B cell (primary cell): ENCODE measurements around the gene ARHGDIA. TPM values are rescaled to one million over a fixed set of nuclear protein-coding genes. Genes with fewer than 3 reads are reported as not detected.
A peak's percentile ranks its signal among the peaks of the same experiment; 100 is the strongest.

Experiments
- ATAC-seq: fragments of 200-7000 bp; cut with Tn5 transposase; one replicate; pipeline ENCODE4 v1.10.0; 2021; ENCODE audit warnings: low read depth, mild to moderate bottlenecking, moderate number of reproducible peaks, moderate library complexity
- CTCF ChIA-PET: fragments of 350-600 bp; sonication (Branson Sonifier 250); formaldehyde crosslinking; loops from one replicate; lab custom pipeline; 2021; ENCODE audit warnings: antibody characterized with exemption, inconsistent platforms; lab: Charles Lee
- POLR2A ChIA-PET: fragments of 350-600 bp; sonication (Branson Sonifier 250); formaldehyde crosslinking; loops from one replicate; lab custom pipeline; 2021; ENCODE audit warnings: antibody characterized with exemption; lab: Charles Lee
- DNase-seq: peaks from one replicate; pipeline ENCODE4 v3.0.0; 2013
- H2AFZ ChIP-seq: 2 replicates; pipeline ENCODE4 v1.6.1; 2012; ENCODE audit warnings: mild to moderate bottlenecking, low read depth, low read length; ENCODE audit not compliant: insufficient read depth, poor library complexity, severe bottlenecking
- H3K27ac ChIP-seq, 2 donors: 1 replicate in 1 of 2; 2 replicates in 1 of 2; pipeline ENCODE4 v1.5.1; 2012 to 2013; ENCODE audit warnings: low read length in 2 of 2, mild to moderate bottlenecking in 2 of 2, moderate library complexity in 1 of 2
- H3K27me3 ChIP-seq, 4 experiments: fragments of 200-600 bp in 1 of 4; sonication (generic) in 1 of 4; replicated peaks in 1 of 4; 1 replicate in 2 of 4; 2 replicates in 2 of 4; pipeline versions ENCODE4 v1.6.1 to v1.7.0; 2013 to 2016; ENCODE audit warnings: low read length in 3 of 4, mild to moderate bottlenecking in 2 of 4, mixed read lengths in 1 of 4, moderate library complexity in 1 of 4; ENCODE audit not compliant: insufficient read depth in 4 of 4, control insufficient read depth in 3 of 4; ENCODE audit errors: control extremely low read depth in 1 of 4
- H3K36me3 ChIP-seq, 2 experiments: replicated peaks in 1 of 2; 1 replicate in 1 of 2; 2 replicates in 1 of 2; pipeline versions ENCODE4 v1.6.1 to v1.7.1; 2013; ENCODE audit warnings: low read length in 1 of 2; ENCODE audit not compliant: insufficient read depth in 2 of 2, control insufficient read depth in 1 of 2; ENCODE audit errors: control extremely low read depth in 1 of 2, extremely low read depth in 1 of 2
- H3K4me1 ChIP-seq, 2 donors: fragments of 200-600 bp in 1 of 2; sonication (generic) in 1 of 2; 1 replicate in 1 of 2; 2 replicates in 1 of 2; pipeline versions ENCODE4 v1.5.1 to v1.6.1; 2013 to 2017; ENCODE audit warnings: low read length in 2 of 2; ENCODE audit not compliant: control insufficient read depth in 2 of 2, insufficient read depth in 2 of 2
- H3K4me2 ChIP-seq: replicated peaks from 2 replicates; pipeline ENCODE3; 2012; ENCODE audit warnings: mild to moderate bottlenecking, low read depth, low read length; ENCODE audit not compliant: poor library complexity, severe bottlenecking
- H3K4me3 ChIP-seq, 5 experiments: fragments of 200-600 bp in 1 of 5; sonication (generic) in 1 of 5; 1 replicate in 3 of 5; 2 replicates in 2 of 5; pipeline versions ENCODE4 v1.5.1 to v1.7.0; 2011 to 2016; ENCODE audit warnings: low read length in 4 of 5, mild to moderate bottlenecking in 4 of 5, low read depth in 2 of 5, control low read depth in 1 of 5, moderate library complexity in 1 of 5; ENCODE audit not compliant: insufficient read depth in 1 of 5; ENCODE audit errors: control extremely low read depth in 1 of 5, extremely low read depth in 1 of 5
- H3K79me2 ChIP-seq: fragments of 200-600 bp; sonication (generic); one replicate; pipeline ENCODE4 v1.6.0; 2016; ENCODE audit warnings: low read length; ENCODE audit not compliant: control insufficient read depth, insufficient read depth
- H3K9ac ChIP-seq: fragments of 200-600 bp; sonication (generic); 2 replicates; pipeline ENCODE4 v1.6.1; 2017; ENCODE audit warnings: mild to moderate bottlenecking, low read length, moderate library complexity
- H3K9me3 ChIP-seq, 3 donors: one replicate each; pipeline versions ENCODE4 v1.6.1 to v1.7.1; 2013; ENCODE audit warnings: low read length in 2 of 3; ENCODE audit not compliant: control insufficient read depth in 2 of 3, insufficient read depth in 1 of 3; ENCODE audit errors: control extremely low read depth in 1 of 3
- H4K20me1 ChIP-seq: 2 replicates; pipeline ENCODE4 v1.6.0; 2012; ENCODE audit warnings: mild to moderate bottlenecking, low read length; ENCODE audit not compliant: insufficient read depth, control insufficient read depth, poor library complexity, severe bottlenecking
- H3K27ac Mint-ChIP-seq: one replicate; pipeline ENCODE4 v1.8.0; 2021; ENCODE audit warnings: mixed read lengths
- H3K27me3 Mint-ChIP-seq: one replicate; pipeline ENCODE4 v1.8.0; 2021; ENCODE audit warnings: mixed read lengths
- H3K4me1 Mint-ChIP-seq: one replicate; pipeline ENCODE4 v1.8.0; 2021; ENCODE audit warnings: mixed read lengths
- H3K4me3 Mint-ChIP-seq: one replicate; pipeline ENCODE4 v1.8.0; 2021; ENCODE audit warnings: mixed read lengths
- H3K9me3 Mint-ChIP-seq: one replicate; pipeline ENCODE4 v1.8.0; 2022; ENCODE audit warnings: mixed read lengths; ENCODE audit not compliant: insufficient read depth
- EZH2 ChIP-seq: IDR thresholded peaks from 2 replicates; pipeline ENCODE4 v1.6.1; 2012; ENCODE audit warnings: borderline replicate concordance, low read depth, mild to moderate bottlenecking, moderate library complexity, low read length; ENCODE audit not compliant: insufficient read depth, poor library complexity, severe bottlenecking
- WGBS: methylation state at CpG from one replicate; pipeline ENCODE4 v1.1.5; 2013; ENCODE audit warnings: missing lambda C conversion rate; ENCODE audit not compliant: insufficient coverage; 5-methylcytosine and 5-hydroxymethylcytosine counted together
- intact Hi-C: fragments of 100-400 bp; cut with micrococcal nuclease; formaldehyde crosslinking; loops from one replicate; pipeline ENCODE4 v1.10.0; 2022
- polyA plus RNA-seq: library from polyadenylated mRNA; depleted of rRNA; stranded (reverse); fragments of >200 nt; gene quantifications from 2 replicates; pipeline ENCODE4 v1.2.3, GENCODE V29; 2012
- total RNA-seq, 2 donors: library from RNA; stranded (reverse); fragments of 120-200 nt in 1 of 2; gene quantifications; 1 replicate in 1 of 2; 2 replicates in 1 of 2; pipeline versions ENCODE4 v1.2.3 to v1.2.4, GENCODE V29; 2013 to 2022
- TF ChIP-seq, protein P1 (sequence below): fragments of 200-600 bp; IDR thresholded peaks from one replicate; pipeline ENCODE4 v1.8.0; 2022; ENCODE audit warnings: antibody characterized with exemption, mild to moderate bottlenecking

ARHGDIA gene
- total and polyA plus RNA-seq, 2 donors (not counting 1 experiment from before 2014, with no cell fraction given), result 262 to 510 TPM

DNA sequence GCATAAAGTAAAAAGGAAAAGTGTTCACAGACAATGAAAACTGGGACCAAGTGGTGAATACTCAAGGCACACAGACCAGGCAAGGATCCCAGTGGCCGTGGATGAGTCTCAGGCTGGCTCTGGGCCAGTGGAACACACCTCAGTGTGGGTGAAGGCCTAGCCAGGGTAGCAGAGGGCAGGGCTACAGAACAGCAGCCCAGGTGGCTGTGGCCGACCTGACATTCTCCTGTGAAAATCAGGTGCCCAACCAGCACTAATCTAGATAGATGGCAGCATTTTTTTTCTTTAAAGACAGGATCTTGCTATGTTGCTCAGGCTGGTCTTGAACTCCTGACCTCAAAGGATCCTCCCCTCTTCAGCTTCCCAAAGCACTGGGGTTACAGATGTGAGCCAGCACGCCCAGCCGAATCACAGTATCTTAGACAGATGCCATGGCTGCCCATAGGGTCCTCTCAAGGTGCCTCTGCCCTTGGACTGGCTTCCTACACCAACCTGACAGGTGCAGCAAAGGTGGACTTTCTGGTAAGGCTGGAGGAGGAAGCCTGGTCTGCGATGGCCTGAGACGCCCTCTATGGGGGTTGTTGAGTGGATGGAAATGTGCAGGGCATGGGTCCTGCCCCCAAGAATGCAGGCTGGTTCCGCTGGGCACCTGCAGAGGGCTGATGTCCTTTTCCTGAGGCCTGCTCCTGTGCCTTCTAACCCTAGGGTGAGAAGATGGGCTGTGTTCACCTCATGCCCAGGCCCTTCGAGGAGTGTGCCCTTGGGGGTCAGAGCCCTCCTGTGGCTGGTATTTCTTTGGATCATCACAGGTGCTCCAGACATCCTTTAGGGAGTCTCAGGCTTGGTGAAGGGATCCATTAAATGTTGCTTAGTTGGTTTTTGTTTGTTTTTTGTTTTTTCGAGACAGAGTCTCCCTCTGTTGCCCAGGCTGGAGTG, 7.0 kb downstream of the ARHGDIA start:
- H3K27ac ChIP-seq, result no peak overlapping the region
- H3K36me3 ChIP-seq, result peaks cover 1 to 17% of the 10 kb centered on the region in 2 experiments
- peaks cover 39% of the 10 kb centered on the region for H3K4me1 Mint-ChIP-seq
- H3K27ac Mint-ChIP-seq, result no peak overlapping the region
- intact Hi-C loops, result loop anchor here (5.0 to 10.0 kb wide), 2 partner anchors 347 to 431 kb away; no protein-coding TSS in a partner anchor
- DNase-seq (peak; percentile 27), ATAC-seq (no peak)
- H3K4me3 Mint-ChIP-seq, result no peak overlapping the region
- H3K9me3 ChIP-seq, result no peaks in the 10 kb centered on the region
- peaks cover 15 to 30% of the 10 kb centered on the region in 2 donors for H3K4me1 ChIP-seq
- POLR2A ChIA-PET, result no interaction called here
- H3K9ac ChIP-seq, result no peak overlapping the region
- no peak overlapping the region for H3K4me2 ChIP-seq
- no peaks in the 10 kb centered on the region for H3K9me3 Mint-ChIP-seq
- H3K27me3 Mint-ChIP-seq, result no peaks in the 10 kb centered on the region
- H3K27me3 ChIP-seq, result no peaks in the 10 kb centered on the region
- no peak for TF ChIP-seq EZH2
- TF ChIP-seq, protein P1, sequence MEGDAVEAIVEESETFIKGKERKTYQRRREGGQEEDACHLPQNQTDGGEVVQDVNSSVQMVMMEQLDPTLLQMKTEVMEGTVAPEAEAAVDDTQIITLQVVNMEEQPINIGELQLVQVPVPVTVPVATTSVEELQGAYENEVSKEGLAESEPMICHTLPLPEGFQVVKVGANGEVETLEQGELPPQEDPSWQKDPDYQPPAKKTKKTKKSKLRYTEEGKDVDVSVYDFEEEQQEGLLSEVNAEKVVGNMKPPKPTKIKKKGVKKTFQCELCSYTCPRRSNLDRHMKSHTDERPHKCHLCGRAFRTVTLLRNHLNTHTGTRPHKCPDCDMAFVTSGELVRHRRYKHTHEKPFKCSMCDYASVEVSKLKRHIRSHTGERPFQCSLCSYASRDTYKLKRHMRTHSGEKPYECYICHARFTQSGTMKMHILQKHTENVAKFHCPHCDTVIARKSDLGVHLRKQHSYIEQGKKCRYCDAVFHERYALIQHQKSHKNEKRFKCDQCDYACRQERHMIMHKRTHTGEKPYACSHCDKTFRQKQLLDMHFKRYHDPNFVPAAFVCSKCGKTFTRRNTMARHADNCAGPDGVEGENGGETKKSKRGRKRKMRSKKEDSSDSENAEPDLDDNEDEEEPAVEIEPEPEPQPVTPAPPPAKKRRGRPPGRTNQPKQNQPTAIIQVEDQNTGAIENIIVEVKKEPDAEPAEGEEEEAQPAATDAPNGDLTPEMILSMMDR, result no peak
- peaks cover 47% of the 10 kb centered on the region for H3K79me2 ChIP-seq
- H3K4me3 ChIP-seq, result no peak overlapping the region
- 94% methylated on average over 8 of the region's 9 CpGs for WGBS
- peaks cover 57% of the 10 kb centered on the region for H4K20me1 ChIP-seq
- no peak overlapping the region for H2AFZ ChIP-seq
- CTCF ChIA-PET, result no interaction called here
